ENCODE measurements around the gene CUEDC1.

Gene CUEDC1

DNA sequence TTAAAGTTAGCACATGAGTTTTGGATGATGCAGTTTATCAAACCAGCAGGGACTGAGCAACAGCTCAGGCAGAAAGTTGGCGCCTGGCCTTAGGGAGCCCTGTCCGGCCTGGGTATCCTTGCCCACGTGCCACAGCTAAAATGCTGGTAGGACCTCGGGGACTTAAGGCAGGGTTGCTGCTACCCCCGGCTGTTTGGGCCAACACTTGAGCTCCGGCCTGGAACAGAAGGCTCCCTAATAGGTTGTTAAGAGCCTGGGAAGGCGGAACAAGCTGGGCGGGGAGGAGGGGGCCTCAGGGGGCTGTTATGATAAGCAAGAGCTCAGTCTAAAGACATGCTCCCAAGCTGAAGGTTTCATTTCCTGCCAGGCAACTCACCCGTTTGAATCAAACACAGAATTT lies 39.7 kb downstream of the CUEDC1 start:
- DNase-seq: no peak

DNA sequence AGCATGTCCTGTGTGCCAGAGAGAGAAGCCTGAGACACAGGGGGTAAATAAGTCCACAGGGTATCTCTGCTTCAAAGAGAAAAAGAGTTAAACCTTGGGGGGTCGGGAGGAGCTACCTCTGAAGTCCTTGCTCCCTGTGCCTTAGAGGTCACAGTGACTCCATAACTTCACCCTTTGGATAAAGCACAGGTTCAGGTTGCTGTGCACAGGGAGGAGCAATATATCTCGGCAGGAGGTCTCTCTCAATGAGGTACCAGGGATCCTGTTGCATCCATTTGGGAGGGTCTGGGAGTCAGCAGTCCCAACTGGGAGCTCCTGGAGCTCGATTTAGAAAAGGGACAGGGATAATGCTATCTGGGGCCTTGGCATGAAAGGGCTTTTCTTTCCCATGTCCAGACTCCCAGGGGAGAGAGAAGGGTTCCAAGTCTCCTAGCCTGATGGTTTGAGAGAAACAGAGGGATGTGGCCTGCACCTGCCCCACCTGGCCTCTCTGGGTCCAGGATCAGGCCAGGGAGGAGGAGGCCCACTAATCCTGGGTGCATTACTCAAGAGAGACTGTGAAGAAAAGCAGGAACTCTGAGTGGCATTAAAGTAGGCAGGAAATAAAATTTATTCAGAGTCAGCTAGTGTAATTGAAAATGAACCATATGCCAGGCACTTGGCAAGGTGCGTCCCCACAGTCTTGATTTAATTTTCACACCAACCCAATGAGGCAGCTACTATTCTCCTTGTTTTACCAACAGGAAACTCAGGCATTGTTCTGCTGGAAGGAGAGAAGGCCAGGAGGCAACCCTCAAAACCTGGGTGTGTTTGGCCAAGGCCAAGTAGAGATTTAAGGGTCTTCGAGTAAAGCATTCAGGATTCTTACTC lies 40.7 kb downstream of the CUEDC1 start:
- no peak for DNase-seq

DNA sequence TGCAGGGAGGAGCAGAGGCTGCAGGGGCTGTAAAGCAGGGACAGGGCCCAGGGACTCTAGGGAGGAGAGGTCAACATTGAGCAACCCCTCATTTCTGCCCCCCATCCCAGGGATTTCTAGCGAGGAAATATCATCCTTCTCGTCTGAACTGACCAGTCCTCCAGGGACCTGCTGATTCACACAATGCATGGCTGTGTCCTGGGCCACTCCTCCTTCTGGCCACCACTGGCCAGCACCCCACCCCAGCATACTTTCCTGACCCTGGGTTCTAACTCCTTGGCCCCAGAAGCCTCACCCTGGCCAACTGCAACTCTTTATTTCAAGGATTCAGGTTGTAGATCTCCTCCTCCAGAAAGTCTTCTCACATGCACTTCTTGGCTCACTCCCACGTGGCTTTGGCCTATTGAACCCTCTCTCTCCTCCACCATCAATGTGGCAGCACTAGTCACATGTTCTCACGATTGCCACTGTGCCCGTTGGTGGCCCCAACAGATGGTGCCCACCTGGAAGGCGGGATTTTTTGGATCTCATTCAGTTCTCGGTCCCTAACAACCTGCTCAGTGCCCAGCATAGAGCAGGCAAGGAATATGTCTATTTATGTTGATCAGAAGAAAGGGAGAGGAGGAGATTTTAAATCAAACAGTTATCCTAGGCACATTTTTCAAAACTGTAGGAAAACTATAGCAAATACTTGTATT lies 41.5 kb downstream of the CUEDC1 start:
- no peak for DNase-seq

DNA sequence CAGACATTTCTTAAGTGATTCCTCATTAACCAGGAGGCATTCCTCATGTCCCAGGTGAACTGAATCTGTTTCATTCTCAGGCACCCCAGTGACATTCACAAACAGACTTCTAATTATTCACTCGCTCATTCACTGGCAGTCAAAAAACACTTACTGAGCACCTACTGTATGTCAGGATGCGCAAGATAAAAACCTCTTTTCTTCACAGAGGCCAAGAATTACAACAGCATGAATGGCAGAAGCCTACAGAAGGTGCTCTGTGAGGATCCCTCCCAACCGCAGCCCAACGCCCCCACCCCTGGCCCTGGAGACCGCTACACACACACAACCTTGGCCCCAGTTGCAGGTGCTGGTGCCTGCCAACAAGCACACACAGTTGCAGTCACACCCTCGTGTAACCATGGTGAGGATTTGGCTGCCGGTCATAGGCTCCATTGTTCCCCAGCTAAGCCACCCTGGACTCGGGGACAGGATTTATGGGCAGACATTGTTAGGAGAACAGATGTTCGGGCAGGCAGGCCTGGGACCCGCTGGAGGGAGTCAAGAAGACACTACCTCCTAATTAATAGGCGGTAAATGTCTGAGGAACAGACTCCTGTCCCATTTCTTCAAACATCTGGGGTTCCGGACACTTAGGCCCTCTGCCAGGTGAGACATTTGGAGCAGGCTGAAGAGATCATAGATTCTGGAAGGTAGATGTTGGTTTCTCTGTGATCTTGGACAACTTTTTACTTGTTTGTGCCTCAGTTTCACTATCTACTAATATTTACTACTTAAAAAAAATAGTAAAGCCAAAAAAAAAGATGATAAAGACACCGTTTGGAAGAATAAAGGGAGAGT lies 43.2 kb downstream of the CUEDC1 start:
- no peak for DNase-seq

DNA sequence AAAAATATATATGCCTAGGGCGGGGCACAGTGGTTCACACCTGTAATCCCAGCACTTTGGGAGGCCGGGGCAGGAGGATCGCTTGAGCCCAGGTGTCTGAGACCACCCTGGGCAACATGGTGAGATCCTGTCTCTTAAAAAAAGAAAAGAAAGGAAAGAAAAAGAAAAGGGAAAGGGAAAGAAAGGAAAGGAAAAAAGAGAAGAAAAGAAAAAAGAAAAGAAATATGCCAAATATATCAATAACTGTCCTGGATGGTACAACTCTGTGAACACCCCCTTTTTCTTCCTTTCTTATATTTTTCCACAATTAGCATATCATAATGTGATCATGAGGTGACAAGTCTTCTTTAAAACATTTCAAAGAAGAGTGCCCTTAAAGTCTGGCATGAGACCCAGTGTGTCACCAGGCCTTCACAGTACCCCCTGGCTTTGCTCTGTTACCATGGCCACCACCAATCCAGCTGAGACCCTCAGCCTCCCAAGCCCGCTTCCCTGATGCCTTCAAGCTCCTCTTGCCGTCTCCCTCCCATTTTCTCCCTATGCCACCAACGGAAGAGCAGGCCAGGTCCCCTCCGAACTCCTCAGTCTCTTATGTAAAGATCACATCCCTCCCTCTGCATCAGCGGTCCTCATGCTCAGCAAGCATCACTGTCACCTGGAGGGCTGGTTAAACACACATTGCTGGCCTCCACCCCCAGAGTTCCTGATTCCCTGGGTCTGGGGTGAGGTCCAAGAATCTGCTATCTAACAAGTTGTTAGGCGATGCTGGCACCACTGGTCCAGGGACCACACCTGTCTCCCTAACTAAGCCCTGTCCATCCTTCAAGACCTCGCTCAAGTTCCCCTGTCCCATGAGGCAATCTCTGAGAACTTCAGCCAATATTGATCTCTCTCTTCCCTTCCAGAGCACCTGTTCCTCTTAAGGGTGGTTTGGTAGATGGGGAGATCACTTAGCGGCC lies 44.5 kb downstream of the CUEDC1 start:
- no peak for DNase-seq

DNA sequence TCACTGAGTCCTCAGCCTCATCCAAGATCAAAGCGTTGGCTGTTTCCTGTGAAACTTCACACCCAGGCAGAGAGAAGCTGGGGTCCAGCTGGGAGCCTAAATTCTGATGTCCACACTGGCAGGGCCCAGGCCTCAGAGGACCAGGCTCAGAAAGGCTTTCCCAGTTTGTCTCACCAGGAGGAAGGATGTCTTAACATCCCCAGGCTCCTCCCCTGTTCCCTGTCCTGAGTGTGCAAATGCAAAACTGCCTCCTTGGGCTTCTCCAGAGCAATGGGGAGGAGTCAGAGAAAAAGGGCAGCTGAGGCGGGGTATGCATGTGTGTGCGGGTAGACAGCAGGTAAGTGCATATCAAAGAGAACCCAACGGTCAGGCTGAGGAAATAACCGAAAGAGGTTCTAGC lies 45.7 kb downstream of the CUEDC1 start:
- no peak for DNase-seq

DNA sequence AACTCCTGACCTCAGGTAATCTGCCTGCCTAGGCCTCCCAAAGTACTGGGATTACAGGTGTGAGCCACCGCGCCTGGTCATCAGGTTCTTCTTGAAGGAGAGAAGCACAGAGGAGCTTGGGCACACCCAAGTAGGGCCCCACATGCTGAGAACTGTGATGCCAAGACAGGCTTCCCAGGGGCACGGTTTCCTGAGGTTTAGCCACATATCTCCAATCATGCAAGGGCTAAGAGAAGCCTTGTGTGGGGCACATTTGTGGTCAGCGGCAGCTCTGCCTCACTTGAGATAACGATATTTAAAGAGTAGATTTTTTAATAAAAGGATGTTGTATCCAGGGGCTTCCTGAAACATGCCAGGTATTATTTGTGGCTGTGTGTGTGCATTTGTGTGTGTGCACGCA lies 46.9 kb downstream of the CUEDC1 start:
- no peak for DNase-seq

DNA sequence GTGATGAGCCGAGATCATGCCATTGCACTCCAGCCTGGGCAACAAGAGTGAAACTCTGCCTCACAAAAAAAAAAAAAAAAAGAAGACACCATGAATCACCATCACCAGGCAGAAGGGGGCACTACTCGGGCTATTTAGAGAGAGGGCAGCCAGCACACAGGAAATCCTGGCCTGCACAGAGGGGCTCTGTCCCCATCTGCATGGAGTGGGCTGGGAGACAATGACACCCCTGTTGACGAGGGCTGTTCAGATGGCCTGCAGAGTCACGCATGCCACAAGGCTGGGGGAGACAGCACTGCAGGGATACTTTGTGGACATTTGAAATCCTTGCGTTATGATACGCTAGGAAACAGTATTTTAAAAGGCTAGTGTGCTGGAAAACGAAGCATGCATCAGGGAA lies 48.3 kb downstream of the CUEDC1 start:
- no peak for DNase-seq

DNA sequence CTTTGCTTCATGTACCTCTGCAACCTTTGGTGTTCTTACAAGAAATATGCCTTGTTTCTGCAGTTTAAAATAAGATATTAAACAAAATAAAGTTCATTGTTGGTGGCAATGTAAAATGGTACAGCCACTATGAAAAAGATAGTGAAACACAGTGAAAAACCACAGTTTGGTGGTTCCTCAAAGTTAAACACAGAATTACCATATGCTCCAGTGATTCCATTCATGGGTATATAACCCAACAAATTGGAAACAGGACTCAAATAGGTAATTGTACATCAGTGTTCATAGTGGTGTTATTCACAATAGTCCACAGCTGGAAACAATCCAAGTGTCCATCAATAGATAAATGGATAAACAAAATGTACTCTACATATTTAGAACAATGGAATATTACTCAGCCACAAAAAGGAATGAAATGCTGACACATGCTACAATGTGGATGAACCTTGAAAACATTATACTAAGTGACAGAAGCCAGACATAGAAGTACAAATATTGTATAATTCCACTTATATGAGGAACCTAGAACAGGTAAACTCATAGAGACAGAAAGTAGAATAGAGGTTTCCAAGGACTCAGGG lies 49.2 kb downstream of the CUEDC1 start:
- DNase-seq: no peak

DNA sequence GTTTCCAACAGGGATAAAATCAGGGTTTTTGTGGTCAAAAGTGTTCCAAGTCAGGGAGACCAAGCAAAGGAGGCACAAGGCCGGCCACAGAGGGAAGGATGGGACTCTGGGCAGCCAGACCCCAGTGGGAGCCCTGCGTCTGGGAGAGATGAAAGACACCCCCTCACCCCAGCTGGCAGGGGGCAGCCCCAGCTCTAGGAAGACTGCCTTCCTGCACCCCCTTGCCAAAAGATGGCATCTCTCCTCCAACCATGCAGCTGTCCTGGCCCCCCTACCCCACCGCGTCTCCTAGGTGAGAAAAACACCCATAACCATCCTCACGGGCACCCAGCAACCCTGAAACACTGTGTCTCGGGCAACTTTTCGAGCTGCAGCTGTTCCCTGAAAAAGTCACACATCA lies 51.3 kb downstream of the CUEDC1 start:
- no peak for DNase-seq

DNA sequence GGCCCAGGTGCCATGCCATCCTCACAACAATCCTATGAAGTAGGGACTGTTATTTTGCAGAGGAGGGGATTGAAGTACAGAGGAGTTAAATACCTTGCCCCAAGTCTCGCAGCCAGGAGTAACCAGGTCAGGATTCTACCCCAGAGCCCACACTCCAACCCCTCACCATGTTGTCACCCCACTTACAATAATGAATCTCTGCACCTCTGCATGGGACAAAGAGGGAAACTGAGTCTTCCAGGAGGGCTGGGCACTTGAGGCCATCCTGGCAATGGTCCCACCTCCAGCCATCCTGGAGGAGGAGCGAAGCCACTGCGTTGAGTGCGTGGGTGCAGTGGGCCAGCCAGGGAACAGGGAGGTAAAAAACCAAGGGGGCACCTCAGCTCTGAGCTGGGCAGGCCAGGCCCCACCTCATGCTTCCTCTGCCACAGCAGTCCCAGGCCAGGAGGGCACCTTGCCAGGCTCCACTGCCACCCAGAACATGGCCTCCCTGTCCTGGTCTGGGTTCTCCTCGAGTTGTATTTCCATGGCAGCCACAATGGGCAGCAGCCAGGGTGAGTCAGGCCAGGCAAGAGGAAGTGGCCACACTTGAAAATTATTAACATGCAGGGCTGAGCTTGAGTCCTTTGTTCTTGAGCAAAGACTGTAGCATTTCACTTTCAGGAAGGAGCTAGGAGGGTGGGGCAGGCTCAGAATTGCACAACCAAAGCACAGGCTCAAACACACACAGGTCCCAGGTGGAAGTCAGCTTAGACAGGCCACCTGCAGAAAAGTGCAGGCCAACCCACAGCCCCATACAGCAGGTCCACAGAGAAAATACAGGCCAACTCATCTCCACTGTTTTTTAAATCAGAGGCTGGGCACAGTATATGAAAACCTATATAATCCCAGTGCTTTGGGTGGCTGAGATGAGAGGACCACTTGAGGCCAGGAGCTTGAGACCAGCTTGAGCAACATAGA lies 52.1 kb downstream of the CUEDC1 start:
- no peak for DNase-seq

DNA sequence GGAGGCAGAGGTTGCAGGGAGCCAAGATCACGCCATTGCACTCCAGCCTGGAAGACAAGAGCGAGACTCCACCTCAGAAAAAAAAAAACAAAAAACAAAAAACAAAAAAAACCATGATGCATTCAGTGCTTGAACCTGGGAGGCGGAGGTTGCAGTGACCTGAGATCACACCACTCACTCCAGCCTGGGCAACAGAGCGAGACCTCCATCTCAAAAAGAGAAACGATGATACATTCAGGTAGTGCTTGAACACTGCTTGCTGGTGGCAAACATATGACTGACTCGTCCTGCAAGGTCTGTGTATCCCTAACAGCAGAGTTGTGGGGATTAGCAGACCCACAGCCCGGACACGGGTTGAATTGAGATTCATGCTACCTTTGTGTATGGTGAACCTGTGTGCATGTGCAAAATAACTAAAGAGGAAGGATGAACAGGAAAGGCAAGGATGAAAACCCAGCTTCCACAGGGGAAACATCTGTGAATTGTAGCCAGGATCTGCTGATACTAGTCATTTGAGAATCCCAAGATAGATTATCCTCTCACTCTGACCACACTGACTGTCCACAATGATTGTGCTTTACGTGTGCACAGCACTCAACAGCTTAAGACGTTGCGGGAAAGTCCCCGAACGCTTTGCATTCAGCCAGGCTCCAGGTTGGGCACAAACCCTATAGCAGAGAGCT lies 53.0 kb downstream of the CUEDC1 start:
- no peak for DNase-seq

DNA sequence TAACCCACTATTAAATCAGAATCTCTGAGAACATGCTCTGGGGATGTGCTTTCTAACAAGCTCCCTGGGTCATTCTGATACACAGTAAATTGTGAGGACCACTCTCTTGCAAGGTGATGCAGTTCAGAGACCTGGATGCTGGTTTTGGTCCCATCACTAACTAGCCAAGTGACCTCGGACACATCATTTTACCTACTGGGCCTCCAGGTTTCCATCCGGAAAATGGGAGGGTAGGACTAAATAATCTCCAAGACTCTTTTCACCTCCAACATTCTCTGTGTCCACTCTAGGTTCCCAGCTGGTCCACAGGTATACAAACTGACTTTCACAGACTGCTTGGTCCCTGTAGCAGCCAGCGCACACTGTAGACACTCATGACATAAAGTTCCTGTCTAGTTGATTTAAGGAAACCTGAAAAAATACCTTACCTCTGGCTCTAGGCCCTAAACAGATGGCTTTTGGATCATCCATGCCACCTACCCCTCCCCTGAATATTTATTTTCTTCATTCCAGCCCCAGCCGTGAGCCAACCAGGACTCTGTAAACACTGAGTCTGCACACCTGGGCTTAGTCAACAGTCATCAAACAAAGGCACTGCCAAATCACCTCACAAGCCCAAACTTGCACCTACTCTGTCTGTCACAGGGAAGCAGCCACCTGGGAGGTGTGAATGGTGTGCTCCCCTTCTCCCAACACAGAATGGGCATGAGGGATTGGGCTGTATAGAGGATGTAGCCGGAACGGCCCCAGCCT lies 54.0 kb downstream of the CUEDC1 start:
- no peak for DNase-seq

DNA sequence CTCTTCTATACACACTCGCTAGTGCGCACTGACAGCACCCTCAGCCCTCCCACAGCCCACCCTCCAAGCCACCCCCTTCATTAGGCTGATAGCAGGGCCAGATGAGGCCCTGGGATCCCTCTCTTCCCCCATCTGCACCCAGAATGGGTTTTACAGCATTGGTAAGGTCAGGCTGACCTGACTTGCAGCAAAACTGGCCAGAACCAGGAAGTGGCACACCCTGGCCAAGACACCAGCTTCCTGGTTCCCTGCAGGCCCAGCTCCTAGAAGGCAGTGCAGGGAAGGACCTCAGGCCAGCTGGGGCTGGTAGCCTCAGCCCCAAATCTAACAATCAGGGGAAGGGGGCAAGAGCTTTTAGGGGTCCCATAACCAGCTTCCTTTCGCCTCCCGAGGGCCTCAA lies 55.4 kb downstream of the CUEDC1 start:
- DNase-seq: no peak

DNA sequence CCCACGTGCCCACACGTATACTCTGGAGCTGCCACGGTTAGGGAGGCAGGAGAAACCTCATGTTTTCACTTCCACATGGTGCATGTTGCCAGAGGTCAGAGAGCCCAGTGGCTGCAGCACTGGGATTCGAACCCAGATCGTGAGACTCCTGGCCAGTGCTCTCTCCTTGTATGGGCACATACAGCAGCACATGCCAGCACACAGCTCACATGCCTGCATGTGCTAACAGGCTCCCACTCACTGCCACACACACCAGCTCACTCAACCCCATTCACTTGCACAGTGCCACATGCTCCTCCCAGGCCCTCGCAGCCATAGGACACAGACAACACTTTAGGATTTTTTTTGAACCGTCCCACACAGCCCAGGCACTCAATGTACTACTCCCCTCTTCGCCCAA lies 55.8 kb downstream of the CUEDC1 start:
- DNase-seq: no peak

DNA sequence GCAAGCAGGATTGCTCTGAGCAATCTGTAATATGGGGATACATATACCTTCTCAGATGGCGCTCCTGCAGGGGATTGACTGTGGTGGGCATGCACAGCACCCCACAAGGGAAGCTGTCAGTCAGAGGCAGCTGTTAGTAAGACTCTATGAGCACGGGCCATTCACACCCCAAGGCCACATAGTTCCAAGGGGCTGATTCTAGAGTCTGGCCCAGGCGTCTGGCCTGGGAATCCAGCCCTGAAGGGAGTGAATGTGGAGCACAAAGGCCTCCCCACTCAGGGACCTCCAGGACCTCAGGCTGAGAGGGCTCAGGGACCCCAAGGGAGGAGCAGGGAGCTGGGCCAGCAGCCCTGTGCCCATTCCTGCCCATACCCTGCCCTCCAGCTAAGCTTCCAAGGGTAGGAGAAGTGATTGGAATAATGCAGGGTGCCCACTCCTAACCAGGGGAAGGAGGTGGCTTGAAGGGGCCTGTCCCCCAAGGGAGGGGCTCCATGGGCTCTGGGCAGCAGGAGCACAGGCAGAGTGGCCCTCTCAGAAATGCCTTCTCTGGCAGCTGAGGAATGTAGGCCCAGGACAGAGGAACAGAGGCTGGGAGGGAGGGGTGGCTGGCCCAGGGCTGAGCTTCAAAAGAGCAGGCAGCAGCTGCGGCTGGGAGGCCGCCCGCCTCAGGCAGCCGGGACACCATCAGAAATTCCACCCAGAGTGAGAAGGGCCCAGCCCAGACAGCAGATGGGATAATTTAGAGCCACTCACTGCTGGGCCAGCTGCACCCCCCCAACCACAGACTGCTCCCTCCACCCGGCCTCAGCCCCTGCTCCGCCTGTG lies 56.5 kb downstream of the CUEDC1 start:
- DNase-seq: no peak

DNA sequence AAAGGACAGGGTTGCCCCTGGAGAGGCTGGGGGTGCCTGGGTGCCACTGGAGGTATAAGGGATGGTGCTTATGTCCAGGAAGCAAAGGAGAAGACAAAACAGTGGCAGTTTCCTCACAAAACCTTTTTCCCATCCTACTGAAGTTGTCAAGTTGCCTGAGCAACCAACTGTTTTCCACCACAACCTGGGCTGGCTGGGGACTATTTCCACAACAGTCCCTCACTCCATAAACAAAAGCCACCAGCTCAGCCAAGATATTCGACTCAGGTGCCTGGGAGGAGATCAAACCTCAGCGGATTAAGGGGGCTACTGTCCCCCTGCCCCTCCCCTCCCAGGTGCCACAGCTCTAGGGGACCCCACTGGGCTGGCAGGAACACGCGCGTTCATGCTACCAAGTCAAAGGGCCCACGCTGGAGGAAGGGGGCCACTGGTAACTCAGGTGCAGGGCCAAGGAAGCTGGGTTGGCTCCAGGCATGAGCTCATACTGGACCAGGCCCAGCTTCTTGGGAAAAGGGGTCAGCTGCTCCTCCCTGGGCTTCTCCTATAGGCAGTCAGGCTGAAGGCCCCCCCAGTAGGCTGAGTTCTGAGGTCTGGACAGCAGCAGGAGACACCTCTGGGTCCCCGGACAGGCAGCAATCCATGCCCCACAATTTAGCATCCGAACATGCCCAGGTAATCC lies 59.7 kb downstream of the CUEDC1 start:
- no peak for DNase-seq

DNA sequence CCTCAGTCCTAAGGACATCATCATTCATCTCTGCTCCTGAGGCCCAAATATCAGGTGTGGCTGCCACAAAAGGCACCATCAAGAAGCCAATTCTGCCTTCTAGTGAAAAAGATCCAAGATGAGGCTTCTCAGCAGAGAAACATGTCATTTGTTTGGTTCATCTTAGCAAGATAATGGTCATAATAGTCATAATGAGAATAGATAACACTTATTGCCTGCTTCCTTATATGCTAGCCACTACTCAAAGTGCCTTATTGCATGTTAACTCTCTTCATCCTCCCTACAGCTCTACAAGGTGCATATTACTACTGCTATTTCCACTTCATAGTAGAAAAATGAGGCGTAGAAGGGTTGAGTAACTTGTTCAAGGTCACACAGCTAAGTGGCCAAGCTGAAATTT lies 60.4 kb downstream of the CUEDC1 start:
- no peak for DNase-seq

Data from T-helper 9 cell (primary cell).